ENCODE results near the gene ADAT3. TPM values are rescaled to one million over a fixed set of nuclear protein-coding genes. Genes with fewer than 3 reads are reported as not detected.

The ADAT3 gene
- total and polyA plus RNA-seq, 2 of the 4 experiments (the other 2 are of a cell fraction) = 0.36 to 2.8 TPM

DNA sequence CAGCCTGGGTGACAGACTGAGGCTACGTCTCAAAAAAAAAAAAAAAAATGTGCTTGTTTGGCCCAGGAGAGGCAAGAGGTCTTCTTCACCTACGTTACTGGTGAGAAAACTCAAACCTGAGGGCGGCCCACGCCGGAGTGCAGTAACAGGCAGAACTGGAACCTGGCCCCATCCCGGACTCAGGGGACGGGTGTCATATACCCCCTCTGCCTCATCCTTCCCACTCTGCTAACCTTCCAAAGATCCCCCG is 414 bp upstream of the ADAT3 start:
- Histone ChIP-seq H4K8ac (ENCODE audit: low read depth in 2 of 2, low read length in 2 of 2) (peak overlapping the region; percentile 65 to 97), H3K4me1 (ENCODE audit: control insufficient read depth, insufficient read depth, low read length) (peaks cover 6% of the 10 kb centered on the region), H4K20me1 (ENCODE audit: insufficient read depth, low read length) (peaks cover 21% of the 10 kb centered on the region), H3K36me3 (ENCODE audit: control insufficient read depth, insufficient read depth, low read length) (peaks cover 2% of the 10 kb centered on the region; the same call in 1 of the 2 replicates), H2BK15ac (ENCODE audit: low read depth, low read length) (no peak overlapping the region; the same call in 2 of the 3 replicates), H2BK5ac (ENCODE audit: low read depth, low read length, poor library complexity, severe bottlenecking) (no peak overlapping the region), H4K5ac (ENCODE audit: low read depth, low read length) (peak overlapping the region; percentile 42), H3K4ac (ENCODE audit: low read depth, low read length) (peak overlapping the region; percentile 76), H3K9me1 (ENCODE audit: insufficient read depth, low read length) (peaks cover 13% of the 10 kb centered on the region; the same call in 1 of the 2 replicates), H2BK20ac (ENCODE audit: low read depth, low read length) (no peak overlapping the region), H2AK9ac (replicated peaks; ENCODE audit: low read depth, low read length, poor library complexity) (peak overlapping the region; percentile 100), H3K14ac (replicated peaks; ENCODE audit: low read depth, low read length) (0 out of 2 replicates have a peak overlapping the region, but pooled peaks have one; percentile 49), H3K79me1 (ENCODE audit: low read depth in 1 of 2, low read length in 2 of 2) (peaks cover 17 to 39% of the 10 kb centered on the region in 2 experiments), H2AFZ (replicated peaks; ENCODE audit: low read length, poor library complexity) (peak overlapping the region; percentile 97), H2AK5ac (ENCODE audit: low read depth, low read length) (peak overlapping the region; percentile 61; the same call in 1 of the 2 replicates), H2BK120ac (ENCODE audit: low read depth, low read length) (peak overlapping the region; percentile 30; the same call in 1 of the 2 replicates), H3K9ac (ENCODE audit: low read depth, low read length) (0 out of 2 replicates have a peak overlapping the region, but pooled peaks have one; percentile 10), H3K9me3 (ENCODE audit: control insufficient read depth, insufficient read depth, low read length) (no peaks in the 10 kb centered on the region), H3K18ac (ENCODE audit: low read depth, low read length) (no peak overlapping the region), H3K56ac (ENCODE audit: extremely low read depth, insufficient read depth, low read length) (peak overlapping the region; percentile 46; the same call in 1 of the 2 replicates), H3K27ac (ENCODE audit: insufficient read depth, low read length) (peak overlapping the region; percentile 23; the same call in 1 of the 2 replicates), H3K23ac (ENCODE audit: low read depth, low read length) (no peak overlapping the region), H3K27me3 (ENCODE audit: control insufficient read depth, insufficient read depth, low read length) (no peaks in the 10 kb centered on the region), H4K91ac (ENCODE audit: insufficient read depth, low read depth, low read length) (peak overlapping the region; percentile 46), H3K4me3 (ENCODE audit: insufficient read depth, low read depth, low read length) (no peak overlapping the region), H3K4me2 (ENCODE audit: low read depth, low read length) (peak overlapping the region; percentile 23; the same call in 1 of the 2 replicates)
- DNase-seq (no peak), ATAC-seq (ENCODE audit: low read depth) (no peak)
- POLR2A ChIA-PET (ENCODE audit: unreplicated experiment) = no interaction called here
- 48% methylated on average over 6 of the region's 8 CpGs; no CpG with 5 or more reads in 1 of the 2 experiments for WGBS, 2 experiments (ENCODE audit: extremely low coverage in 2 of 2, insufficient read length in 1 of 2)
- intact Hi-C loops (cut with micrococcal nuclease) (loop anchor here (1.0 kb wide), 2 partner anchors 19 to 40 kb away; partner anchors contain the start of gene ABHD17A), in situ Hi-C loops (cut with MboI; ENCODE audit: low sequenced_read_pairs) (no loop called here), dilution Hi-C loops (cut with HindIII; ENCODE audit: low sequenced_read_pairs, unreplicated experiment) (no loop called here)
- no peak for TF ChIP-seq FOS (IDR thresholded peaks at IDR 0.05; ENCODE audit: low read depth, low read length)
- TF ChIP-seq, protein P1, sequence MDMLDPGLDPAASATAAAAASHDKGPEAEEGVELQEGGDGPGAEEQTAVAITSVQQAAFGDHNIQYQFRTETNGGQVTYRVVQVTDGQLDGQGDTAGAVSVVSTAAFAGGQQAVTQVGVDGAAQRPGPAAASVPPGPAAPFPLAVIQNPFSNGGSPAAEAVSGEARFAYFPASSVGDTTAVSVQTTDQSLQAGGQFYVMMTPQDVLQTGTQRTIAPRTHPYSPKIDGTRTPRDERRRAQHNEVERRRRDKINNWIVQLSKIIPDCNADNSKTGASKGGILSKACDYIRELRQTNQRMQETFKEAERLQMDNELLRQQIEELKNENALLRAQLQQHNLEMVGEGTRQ (IDR thresholded peaks at IDR 0.05; ENCODE audit: low read depth, low read length) = no peak
- TF ChIP-seq MAFK (IDR thresholded peaks at IDR 0.05; ENCODE audit: low read depth, low read length) = no peak
- TF ChIP-seq CHD1 (IDR thresholded peaks at IDR 0.05; ENCODE audit: low read depth, low read length) = no peak
- TF ChIP-seq CTCF (conservative IDR thresholded peaks at IDR 0.05; ENCODE audit: low read depth, low read length) = no peak
- TF ChIP-seq BHLHE40 (IDR thresholded peaks at IDR 0.05; ENCODE audit: low read depth, low read length) = no peak
- no peak for TF ChIP-seq RAD21 (IDR thresholded peaks at IDR 0.05; ENCODE audit: low read length)
- TF ChIP-seq ELK1 (IDR thresholded peaks at IDR 0.05; ENCODE audit: borderline replicate concordance, low read depth, low read length) = no peak
- no peak for TF ChIP-seq SMC3 (IDR thresholded peaks at IDR 0.05; ENCODE audit: low read depth, low read length)
- TF ChIP-seq RFX5 (IDR thresholded peaks at IDR 0.05; ENCODE audit: low read depth, low read length) = no peak
- TF ChIP-seq NFE2L2 (IDR thresholded peaks at IDR 0.05; ENCODE audit: low read depth, low read length) = no peak
- TF ChIP-seq POLR2A (IDR thresholded peaks at IDR 0.05; ENCODE audit: low read depth, low read length) = no peak
- TF ChIP-seq CEBPB (IDR thresholded peaks at IDR 0.05; ENCODE audit: low read depth, low read length) = no peak
- TF ChIP-seq MXI1 (IDR thresholded peaks at IDR 0.05; ENCODE audit: borderline replicate concordance, low read depth, low read length) = no peak
- TF ChIP-seq RCOR1 (IDR thresholded peaks at IDR 0.05; ENCODE audit: insufficient replicate concordance, low read length) = no peak
- TF ChIP-seq MAZ (IDR thresholded peaks at IDR 0.05; ENCODE audit: borderline replicate concordance, low read depth, low read length) = no peak
- CTCF ChIA-PET = no interaction called here
- BruUV-seq (replicated peaks) = no TSS peak

Data from IMR-90 (cell line).